ENCODE measurements around the gene AGO3.
"Not testable (repeated sequence)": the region's sequence is repeated elsewhere in the genome, so short reads cannot be mapped to it uniquely, and the experiment has no call there.

The AGO3 gene

DNA sequence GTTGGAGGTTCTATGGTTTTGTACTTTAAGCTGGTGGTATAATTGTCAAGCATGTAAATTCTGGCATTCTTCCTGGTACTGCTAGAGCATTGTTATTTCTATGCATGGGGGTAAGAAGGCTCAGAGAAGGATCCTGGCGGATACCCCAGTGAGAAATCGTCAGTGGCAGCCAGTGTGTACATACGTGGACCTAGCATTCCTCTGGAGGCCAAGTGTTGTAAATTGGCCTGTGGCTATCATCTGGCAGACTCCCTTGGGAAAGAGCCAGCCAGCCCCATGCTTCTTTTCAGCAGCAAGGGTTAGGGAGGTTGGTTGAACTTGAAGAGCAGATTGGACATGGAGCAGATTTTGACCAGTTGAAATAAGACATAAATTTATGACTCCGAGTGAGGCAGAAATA is 5.2 kb upstream of the AGO3 start:
- DNase-seq (ENCODE audit: low read depth in 3 of 3), result no peak

DNA sequence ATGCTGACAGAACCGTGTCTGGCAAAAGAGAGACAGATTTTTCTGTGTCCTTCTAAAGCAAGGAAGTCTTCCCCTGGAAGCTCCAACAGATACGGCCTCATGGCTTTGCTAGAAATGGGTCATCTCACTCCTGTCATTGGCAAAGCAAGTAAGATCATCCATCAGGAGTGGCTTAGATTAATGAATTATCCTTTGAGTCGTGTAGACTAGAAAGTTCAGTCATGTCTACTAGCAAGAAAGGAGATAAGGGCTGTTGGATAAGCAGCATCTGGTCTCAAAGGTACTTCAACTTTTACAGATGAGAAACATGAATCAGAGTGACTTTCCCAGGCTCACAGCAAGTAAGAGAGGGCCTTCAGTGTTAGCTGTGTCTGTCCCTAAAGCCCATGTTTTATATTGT is 3.4 kb upstream of the AGO3 start:
- no peak for DNase-seq (ENCODE audit: low read depth in 3 of 3)

DNA sequence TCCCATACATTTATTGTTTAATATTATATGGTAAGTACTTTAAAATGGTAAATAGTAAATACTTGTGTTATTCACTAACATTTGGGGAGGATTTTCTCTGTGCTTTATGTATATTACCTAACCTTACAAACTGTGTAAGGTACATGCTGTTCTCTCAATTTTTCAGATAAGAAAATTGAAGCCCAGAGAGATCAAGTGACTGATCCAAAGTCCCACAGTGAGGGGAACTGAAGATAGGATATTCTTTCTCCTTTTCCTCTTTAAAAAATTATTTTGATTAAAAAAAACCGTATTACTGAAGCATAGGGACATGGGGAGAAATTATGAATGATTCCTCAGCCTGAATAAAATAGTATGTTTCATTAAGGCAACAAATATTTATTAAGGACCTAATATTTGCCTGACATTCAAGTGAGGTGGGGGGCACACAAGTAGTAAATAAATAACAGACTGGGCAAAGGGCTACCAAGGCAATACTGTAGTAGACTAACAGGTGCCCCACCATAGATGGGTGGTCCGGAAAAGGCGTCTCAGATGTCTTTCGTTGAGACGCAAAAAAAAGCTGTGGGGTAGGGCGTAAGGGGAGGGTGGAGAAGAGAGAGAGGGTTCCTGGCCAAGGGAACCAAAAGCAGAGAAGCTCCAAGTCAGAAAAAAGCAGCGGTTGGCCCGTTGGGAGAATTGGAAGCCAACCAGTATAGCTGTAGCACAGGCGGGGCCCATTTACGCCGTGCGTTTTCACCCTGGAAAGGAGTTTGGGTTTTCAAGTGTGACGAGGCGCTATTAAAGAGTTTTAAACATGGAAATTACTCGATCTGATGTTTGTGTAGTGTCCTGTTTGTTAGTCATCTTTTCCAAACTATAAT is 944 bp upstream of the AGO3 start:
- peak in 2 of 3 experiments; percentile 6 to 16 for DNase-seq (ENCODE audit: low read depth in 3 of 3)

DNA sequence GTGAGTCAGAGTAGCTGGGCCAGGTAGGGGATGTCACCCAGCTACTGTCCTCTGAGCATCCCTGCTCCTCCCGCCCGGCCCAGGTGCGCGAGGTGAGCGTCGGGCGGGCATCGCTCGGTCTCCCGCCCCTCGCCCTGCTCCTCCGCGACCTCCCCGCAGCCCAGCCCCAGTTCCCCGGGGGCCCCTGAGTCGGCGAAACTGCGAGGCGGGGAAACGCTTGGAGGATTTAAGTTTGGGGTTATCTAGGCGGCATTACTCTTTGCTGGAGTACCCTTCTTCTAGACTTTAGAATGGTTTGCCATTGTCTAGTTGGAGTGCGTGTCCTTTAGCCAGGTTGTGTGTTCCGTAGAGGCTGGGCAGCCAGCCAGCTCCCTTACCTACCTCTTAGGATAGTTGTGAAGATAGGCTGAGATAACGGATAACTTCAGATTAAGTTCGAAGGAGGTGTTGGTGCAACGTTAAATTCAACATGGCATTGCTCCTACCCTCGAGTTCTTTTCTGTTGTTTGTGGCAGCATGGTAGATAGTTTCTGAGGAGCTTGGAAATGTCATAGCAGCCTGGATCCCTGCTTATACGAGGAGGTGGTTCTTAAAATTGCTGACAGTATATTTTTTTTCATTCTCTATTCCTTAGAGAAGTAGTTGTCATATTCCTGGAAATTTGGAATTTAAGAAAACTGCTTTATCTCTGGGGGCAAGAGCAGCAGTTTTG is 697 bp downstream of the AGO3 start:
- no peak for DNase-seq (ENCODE audit: low read depth in 3 of 3)

DNA sequence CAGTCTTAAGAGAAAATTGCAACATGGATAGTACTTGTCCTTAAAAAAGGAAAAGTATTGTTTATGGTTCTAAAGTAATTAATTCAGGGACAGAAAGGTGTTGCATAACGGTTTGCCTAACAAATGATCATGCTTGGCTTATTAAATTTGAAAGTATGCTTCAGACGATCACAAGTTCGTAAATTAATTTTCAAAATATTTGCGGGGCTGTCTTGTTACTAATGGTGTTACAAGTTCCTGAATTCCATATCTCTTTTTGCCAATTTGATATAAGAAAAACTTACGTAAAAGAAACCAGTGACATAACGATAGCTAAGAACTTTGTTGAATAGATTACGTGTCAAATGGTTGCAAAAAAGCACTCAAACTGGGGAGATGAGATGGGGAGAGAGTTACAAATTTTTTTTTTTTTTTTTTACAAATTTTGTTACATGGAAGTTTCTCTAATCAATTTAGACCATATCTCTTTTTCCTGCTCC is 1.3 kb downstream of the AGO3 start:
- no peak for DNase-seq (ENCODE audit: low read depth in 3 of 3)

DNA sequence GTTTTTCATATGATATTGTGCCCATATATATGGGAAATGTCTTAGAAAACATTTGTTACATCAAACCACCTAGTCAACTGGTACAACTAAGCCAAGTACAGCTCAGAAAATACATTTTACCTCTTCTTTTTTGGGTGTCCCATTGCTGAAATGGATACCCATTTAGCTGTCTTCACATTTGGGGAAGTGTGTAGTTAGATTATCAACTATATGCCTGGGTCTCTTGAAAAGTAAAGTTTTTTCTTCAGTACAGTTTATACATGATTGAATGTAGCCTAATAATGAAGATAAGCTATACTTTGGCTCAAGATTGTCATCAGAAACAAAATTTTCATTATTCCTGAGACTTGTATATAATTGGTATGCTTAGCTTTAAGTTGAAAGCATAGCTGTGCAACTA is 2.0 kb downstream of the AGO3 start:
- DNase-seq (ENCODE audit: low read depth in 3 of 3), result no peak

DNA sequence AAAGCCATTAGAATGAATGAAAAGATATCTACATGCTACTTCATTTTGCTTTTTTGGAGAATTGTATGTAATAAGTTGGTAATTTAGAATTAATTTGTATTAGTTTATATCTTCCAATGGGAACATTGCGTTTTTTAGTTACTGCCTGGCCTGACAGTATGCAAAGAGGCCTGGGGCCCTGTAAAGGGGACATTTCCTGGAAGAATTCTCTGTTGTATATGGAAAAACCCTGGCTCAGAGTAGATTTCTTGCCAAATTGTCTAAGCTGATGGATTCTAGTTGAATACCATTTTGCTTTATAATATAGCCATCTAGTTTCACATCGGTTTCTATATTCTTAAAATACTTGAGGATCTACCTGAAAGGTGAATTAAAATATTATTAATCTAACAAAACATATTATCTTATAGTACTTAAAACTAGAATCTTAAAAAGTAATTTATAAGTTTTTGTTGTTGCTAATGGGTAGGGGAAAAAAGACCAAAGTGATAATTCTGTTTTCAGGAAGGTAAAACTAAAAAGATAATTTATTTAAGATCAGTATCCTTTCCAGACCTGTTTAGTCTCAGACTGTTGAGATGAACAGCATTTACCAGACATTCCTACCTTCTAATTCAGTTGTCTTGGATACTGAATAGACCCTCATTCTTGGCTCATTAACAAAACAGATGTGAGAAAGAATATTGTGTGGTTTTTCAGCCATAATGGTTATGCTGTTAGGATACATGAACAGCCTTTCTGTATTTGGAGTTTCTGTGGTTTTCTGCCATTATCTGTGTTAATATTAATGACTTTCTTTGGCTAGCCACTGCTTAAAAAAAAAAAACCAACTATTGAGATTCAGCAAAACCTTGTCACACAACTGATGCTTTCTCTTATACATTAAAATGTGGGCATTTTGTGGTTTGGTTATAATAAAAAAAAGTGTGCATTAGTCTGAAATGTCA is 4.8 kb downstream of the AGO3 start:
- DNase-seq (ENCODE audit: low read depth in 3 of 3), result no peak

DNA sequence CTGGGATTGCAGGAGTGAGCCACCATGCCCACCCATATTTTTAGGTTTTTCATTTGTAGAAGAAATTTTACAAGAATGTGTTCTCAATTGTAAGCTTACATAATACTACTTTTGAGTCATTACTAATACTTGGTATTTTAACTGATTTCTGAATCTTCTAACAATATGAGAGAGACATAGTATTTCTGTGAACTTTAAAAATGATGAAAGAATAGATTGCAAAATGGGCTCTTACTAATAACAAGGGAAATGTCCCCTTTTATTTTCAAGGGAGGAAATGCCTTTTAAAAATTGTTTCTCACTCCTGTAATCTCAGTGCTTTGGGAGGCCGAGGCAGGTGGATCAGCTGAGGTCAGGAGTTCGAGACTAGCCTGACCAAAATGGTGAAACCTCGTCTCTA is 5.9 kb downstream of the AGO3 start:
- DNase-seq (ENCODE audit: low read depth in 3 of 3), result no peak

DNA sequence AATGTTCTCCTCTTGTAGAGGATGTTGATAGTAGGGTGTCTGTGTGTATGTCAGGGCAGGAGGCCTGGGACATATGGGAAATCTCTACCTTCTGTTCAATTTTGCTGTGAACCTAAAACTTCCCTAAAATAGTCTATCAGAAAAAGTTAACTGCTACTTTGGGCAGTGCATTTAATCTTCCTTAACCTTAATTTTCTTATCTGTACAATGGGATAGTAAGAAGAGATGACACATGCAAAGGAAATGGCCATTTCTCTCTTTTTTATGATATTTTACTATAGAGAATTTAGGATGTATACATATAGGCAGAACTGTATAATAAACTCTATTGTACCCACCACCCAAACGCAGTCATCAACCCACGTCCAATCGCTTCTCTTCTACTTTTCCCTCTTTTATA is 8.6 kb downstream of the AGO3 start:
- no peak for DNase-seq (ENCODE audit: low read depth in 3 of 3)

DNA sequence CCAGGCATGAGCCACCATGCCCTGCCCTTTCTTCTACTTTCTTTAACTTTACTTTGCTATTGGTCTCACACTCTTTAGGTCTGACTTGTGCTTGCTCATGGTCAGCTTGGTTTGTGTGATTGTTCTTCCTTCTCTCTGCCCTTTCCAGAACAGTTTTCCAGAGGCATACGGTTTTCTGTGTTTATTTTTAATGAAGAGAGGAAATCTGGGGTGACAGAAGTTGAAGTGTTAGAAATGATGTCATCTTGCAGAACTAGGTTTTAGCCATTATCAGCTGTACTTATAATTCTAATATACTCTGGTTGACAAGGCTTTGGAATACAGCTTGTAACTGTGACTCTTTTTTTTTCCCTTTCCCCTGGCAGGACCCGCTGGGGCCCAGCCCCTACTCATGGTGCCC is 14.4 kb downstream of the AGO3 start:
- DNase-seq (ENCODE audit: low read depth in 3 of 3), result no peak

DNA sequence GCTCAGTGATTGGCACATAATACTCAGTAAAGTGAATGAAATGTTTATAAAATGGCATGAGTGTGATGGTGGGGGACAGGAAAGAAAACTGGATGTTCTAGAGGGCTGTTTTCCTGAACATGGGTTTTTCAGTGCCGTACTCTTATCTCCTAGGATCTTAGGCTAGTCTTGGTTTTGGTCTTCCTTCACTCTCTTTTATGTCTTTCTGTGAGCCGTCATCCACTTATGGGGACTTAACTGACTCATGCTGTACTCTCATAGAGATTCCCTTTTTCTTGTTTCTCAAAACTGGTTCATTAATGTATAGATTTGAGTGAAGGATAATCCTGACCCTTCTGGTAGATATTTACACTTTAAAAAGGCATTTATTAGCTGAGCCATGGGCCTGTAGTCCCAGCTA is 16.6 kb downstream of the AGO3 start:
- DNase-seq (ENCODE audit: low read depth in 3 of 3), result no peak

DNA sequence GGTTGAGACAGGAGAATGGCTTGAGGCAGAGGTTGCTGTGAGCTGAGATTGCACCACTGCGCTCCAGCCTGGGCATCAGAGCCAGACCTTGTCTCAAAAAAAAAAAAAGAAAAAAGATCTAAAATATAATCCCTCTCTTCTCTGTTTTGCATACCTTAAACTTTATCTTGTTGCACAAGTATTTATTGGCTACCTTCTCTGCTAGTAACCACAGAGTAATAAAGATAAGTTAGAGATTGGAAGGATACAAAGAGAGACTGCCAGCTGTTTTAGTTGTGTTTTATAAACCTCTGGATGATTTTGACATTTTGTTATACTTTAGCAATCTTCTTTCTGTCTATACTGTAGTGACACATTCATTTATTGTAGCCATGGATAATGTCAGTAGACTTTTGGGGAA is 27.7 kb downstream of the AGO3 start:
- DNase-seq (ENCODE audit: low read depth in 3 of 3), result no peak

DNA sequence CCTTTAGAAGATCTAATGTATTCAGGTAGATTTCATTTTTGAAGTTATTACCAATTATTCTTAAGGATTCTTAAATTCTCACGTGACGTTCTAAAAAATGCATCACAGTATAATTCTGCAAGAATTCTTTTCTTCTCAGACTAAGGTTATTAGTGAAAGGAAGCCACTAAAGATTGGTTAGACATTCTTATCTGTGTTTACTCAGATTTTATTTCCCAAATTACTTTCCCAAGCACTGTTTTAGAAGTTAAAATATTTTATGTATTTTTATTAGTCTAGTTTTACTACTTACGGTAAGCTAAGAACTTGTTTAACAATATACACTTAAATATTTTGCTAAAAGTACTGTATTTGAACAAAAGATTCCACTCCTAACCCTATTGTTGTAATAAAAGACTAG is 28.4 kb downstream of the AGO3 start:
- no peak for DNase-seq (ENCODE audit: low read depth in 3 of 3)

DNA sequence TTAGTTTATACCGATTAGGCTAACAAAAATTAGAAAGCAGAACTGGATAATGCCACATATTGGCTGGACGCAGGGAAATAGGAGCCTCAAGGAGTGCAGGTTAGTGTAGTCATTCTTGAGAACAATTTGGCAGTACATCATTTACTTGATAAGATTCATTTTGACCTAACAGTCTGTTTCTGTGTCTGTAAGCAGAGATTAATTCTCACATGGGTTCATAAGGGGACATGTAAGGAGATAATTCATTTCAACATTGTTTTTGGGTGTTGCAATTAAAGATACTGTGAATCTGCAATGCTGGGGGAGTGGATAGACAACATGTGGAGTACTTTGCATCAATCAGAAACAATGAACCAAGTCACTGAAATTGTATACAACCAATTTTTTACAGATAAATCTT is 32.0 kb downstream of the AGO3 start:
- no peak for DNase-seq (ENCODE audit: low read depth in 3 of 3)

DNA sequence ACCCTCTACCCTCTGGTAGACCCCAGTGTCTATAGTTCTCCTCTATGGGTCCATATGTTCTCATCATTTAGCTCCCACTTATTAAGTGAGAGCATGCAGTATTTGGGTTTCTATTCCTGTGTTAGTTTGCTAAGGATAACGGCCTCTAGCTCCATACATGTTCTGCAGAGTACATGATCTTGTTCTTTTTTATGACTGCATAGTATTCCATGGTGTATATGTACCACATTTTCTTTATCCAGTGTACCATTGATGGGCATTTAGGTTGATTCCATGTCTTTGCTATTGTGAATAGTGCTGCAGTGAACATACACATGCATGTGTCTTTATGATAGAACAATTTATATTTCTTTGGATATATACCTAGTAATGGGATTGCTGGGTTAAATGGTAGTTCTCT is 33.4 kb downstream of the AGO3 start:
- not testable (repeated sequence) for DNase-seq (ENCODE audit: low read depth in 3 of 3)

DNA sequence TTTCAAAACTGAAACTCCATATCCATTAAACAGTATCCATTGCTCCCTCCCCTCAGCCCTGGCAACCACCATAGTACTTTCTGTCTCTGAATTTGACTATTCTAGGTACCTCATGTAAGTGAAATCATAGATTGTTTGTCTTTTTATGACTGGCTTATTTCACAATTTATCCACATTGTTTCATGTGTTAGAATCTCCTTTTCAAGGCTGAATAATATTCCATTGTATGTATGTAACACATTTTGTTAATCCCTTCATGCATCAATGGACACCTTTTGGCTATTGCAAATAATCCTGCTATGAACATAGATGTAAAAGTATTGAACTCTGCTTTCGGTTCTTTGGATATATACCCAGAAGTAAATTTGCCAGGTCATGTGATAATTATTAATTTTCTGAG is 37.5 kb downstream of the AGO3 start:
- DNase-seq (ENCODE audit: low read depth in 3 of 3), result no peak

DNA sequence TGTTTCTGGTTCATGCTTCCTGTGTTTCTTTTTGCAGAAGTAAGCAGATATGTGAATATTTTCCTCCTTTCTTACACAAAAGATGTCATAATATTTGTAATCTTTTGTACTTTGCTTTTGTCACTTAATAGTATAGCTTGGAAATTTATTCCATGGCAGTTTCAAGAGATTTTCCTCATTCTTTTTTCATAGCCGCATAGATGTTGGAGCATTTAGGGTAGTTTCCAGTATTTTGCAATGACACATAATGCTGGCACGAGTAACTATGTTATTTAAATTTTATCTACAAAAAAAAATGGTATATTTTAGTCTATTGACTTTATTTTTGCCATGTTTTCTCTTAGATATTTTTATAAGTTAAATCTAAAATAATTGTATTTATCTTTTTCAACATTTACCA is 40.7 kb downstream of the AGO3 start:
- DNase-seq (ENCODE audit: low read depth in 3 of 3), result no peak

DNA sequence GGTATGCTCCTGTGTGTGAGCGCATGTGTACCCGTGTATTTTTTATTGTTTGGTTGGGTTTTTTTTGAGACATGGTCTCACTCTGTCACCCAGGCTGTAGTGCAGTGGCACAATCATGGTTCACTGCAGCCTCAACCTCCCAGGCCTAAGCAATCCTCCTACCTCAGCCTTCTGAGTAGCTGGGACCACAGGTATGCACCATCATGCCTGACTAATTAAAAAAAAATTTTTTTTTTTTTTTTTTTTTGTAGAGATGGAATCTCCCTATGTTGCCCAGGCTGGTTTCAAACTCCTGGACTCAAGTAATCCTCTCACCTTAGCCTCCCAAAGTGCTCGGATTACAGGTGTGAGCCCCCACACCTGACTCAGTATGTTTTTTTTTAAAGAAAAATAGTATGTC is 41.7 kb downstream of the AGO3 start:
- not testable (repeated sequence) for DNase-seq (ENCODE audit: low read depth in 3 of 3)

DNA sequence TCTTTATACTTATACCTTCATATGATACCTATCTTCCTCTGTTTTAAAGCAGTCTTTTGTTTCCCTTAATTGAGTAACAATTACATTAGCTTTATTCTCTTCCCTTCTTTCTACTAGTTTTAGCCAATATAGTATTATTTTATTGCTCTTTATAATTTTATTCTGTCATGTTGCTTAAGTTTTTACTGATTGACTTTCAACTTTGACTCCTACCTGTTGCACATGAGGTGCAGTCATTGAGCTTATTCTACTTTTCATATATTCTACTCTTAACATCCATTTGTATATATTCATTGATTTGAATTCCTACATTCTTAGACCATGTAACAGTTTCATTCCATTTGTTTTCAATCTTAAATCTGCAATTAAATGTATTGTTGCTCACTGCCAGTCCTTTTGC is 49.2 kb downstream of the AGO3 start:
- no peak for DNase-seq (ENCODE audit: low read depth in 3 of 3)

DNA sequence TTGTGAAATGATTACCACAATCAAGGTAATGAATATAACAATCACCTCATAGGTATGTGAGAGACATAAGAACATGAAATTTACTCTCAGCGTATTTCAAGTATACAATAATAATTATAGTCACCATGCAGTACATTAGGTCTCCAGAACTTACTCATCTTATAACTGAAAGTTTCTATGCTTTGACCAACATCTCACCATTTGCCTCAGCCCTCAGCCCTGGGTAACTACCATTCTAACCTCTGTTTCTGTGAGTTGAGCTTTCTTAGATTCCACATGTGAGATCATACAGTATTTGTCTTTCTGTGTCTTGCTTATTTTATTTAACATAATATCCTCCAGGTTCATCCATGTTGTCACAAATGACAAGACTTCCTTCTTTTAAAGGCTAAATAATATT is 57.3 kb downstream of the AGO3 start:
- DNase-seq (ENCODE audit: low read depth in 3 of 3), result no peak

DNA sequence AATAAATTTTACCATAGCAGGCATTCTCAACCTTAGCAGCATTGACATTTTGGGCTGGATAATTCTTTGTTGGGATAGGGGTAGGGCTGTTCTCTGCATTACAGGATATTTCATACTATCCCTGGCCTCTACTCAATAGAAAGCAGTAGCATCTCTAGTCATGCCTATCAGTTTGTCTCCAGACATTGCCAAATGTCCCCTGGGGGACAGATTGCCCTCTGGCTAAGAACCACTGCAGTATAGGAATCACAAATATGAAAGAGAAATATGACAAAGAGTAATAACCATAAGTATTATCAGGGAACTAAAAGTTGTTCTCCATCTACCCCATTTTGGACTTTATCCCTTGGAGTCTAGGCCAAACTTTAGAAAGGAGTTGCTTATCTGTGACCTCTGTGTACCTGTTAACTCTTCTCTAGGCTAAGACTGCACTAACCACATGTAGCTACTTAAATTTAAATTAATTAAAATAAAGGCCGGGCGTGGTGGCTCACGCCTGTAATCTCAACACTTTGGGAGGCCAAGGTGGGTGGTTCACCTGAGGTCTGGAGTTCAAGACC is 76.1 kb downstream of the AGO3 start:
- no peak for DNase-seq (ENCODE audit: low read depth in 3 of 3)

DNA sequence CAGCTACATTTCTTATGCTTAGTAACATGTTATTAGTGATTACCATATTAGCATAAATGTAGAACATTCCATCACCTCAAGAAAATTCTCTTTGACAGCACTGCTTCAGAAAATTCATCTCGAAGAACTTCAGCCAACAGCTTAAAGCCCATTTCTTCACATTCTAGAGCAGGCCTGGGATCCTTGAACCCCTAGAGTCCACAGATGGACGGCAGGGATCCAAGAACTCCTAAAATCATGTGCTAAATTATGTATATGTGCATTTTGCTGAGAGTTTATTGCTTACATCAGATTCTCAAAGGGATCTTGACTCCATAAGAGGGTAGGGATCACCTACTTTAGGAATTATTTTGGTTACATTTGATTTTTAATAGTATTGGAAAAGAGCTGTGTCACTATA is 76.8 kb downstream of the AGO3 start:
- DNase-seq (ENCODE audit: low read depth in 3 of 3), result no peak
